ENCODE data around the gene COL3A1.

The COL3A1 gene

DNA sequence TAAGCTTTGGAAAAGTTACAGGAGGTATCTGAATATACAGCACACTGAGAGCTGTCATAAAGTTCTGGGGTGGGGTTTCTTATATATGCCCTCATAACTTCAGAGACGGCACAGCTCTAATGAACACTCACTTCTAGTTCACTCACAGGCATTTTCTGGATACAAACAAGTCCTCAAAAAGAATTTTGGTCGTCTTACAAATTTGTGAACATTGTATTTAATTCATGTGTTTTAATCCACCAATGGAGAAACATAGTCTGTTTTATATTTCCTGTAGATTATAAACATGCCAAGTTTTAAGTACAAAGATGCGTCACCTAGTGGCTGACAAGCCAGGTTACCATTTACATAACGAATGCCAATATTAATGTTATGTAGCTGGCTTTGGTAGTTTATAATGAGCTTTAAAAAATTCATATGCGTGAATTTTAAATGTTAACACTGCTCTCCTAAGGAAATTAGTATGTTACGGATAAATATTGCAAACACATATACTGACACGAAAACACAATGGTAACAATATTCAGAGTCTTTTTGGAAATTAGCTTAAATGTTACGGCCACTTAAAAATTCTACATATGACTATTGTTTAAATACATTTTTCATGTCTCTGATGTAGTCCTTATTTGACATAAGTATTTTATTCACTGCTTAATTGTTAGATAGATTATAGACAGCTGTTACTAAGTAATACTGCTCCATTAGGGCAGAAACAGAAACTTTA is 2.5 kb downstream of the COL3A1 start:
- no peak for DNase-seq

DNA sequence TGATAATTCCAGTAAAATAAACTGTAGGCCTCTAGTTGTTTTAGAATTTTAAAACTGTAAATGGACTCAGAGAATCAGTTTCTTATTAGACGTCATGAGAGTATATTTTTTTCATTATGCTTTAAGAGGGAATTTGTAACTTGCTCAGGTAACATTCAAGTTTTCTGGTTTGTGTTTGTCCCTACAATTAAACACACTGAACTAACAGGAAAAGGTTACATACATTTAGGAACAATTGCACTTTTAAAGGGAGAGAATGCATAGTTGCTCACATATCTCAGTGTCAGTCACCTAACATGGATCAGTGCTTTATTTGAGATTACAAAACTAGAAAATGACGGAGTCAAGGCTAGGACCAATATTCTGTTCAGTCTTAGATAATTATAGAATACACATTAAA is 3.1 kb downstream of the COL3A1 start:
- no peak for DNase-seq

DNA sequence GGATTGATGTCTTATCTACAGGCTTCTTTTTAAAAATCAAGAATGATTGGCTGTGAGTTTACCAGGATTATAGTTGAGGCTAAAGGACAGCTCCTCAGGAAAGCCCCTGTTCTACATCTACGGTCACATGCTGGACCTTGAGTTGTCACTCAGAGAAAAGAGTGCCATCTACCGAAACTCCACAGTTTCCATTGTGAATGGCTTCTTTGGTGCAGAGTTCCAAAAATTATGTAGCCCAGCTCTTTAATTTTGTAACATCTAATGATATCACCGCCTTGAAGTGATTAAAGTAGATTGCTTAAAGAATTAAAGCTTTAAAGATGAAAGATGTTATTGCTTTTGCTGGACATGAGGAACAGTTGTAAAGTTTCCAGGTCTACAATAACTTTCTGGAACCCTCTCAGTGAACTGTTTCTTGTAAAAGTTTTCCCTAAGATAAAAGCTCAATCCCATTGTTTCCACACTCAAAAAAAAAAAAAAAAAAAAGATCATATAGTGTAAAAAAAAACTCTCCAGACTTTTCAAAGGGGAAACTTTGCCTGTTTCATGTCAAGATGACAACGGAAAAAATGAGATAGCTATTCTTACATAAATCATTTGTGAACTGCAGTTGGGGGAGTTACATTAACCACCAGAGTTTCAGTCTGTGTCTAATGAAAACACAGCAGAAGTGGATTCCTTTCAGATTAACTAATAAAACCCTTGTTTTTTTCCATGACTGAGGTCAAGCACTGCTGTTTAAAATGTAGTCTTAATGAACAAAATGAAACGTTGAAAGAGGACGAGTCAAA is 4.3 kb downstream of the COL3A1 start:
- peak in 1 of 2 experiments; percentile 4 for DNase-seq

DNA sequence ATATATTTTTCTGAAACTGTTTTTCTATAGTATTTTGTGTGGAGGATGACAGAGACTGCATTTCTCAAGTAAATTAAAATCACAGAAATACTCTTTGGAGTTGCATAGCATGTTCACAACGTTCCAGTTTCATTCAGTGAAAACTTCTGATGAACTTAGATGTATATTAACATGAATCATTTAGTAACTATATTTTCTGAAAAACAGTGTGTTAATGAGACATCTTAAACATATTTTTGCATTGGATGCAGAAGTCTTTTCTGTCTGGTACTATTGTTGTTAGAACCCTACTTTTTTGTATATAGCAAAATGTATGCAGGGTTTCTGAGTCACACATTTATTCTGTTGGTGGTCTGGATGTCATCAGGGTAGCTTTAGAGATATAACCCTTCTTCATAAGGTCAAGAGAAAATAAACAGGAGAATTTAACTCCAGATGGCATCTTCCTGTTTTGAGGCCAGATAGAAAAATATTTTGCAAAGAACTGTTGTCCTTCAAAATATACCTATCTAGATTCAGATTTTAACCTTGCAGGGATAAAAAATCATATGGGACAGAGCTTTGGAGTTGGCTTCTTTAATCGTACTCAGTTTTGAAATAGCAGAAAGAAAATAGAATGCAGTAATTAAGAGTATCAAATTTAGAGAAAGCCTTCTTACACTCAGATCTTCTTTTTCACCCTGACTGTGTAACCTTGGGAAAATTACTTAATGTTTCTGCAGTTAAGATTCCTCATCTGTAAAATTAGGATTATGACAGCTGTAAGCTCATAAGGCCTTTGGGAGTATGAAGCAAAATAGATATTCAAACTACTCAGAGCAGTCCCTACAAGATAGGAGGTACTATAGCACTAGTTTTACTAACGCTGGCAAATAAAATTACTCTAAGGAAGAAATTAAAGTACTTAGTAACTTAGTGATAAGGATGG is 5.3 kb downstream of the COL3A1 start:
- no peak for DNase-seq

DNA sequence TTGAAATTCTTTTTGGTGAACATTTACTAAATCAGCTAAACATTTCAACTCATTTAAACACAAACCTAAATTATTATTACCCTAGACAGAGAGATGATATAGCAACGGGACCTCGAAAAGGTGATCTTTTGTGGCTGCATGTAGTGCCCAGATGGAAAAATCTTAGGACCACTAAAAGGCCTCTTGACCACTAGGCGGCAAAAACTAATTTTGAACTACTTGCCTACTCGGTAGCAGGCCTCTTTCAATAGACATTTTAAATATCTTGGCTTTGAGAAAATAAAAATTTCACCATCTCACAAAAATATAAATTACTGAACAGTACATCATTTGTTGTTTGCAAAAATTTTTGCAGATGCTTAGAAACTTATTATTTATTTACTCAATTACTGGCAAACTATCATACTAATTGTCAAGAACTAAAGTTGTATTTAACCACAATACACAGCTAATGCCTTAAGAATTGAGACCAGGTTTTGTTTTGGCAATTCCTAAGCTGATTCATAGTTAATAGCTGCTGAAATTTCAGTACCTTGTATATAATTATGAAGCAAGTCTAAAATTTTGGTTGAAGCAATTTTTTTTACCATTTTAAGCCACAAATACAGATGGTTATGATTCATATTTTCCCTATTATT is 9.4 kb downstream of the COL3A1 start:
- peak in 1 of 2 experiments; percentile 55 for DNase-seq

DNA sequence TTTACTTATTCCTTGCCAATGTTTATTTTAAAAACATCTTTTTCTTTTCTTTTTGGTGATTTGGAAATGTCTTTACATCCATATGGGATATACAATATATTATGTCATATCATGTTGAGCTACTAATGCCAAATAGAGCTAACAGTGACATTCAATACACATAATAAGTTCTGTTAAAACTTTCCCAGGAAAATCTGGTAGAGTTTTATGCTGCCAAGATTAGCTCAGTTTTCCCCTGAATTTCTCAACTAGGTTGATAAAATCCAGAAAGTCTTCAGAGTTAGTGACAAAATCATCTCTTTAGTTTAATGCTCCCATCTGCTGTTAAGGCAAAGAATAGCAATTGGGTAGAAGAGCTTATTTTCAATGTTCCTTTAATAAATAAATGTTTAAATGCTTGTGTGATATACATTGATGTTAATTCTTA is 9.9 kb downstream of the COL3A1 start:
- DNase-seq: peak in 1 of 2 experiments; percentile 71

DNA sequence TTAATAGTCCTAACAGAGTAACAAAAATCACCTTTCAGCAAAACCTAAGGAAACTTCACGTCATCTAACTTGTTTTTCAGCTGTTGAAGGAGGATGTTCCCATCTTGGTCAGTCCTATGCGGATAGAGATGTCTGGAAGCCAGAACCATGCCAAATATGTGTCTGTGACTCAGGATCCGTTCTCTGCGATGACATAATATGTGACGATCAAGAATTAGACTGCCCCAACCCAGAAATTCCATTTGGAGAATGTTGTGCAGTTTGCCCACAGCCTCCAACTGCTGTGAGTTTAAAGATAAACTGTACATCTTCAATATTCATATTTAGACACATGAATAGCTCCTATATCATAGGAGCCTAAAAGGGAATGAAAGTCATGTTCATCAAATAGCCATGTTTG is 10.5 kb downstream of the COL3A1 start:
- no peak for DNase-seq

DNA sequence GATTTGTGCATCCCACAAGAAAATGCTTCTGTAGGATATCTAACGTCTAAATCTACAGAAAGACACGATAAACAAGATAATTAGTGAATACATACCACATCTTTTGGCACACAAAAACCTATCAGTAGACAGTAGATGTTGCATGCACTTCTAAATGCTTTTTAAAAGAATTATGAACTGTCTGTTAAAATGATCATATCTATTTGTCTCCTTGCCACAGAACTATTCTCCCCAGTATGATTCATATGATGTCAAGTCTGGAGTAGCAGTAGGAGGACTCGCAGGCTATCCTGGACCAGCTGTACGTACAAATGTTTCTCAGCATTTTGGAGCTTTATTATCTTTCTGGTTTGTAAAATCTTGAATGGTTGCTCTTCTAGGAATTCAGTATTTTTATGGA is 12.7 kb downstream of the COL3A1 start:
- DNase-seq: peak in 1 of 2 experiments; percentile 37

DNA sequence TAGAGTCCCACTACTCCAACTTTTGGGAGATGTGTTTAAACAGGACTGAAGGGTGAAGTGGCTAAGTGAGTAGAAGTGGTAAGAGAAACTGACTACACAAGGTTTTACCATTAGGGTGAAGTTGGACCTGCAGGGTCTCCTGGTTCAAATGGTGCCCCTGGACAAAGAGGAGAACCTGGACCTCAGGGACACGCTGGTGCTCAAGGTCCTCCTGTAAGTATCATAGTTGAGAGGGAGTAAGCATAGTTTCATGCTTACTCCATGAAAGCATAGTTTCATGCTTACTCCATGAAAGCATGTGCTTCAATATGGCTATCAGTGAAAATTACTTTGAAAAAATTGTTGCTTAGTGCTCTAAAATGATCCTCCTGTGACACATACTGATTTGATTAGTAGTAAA is 19.1 kb downstream of the COL3A1 start:
- no peak for DNase-seq

DNA sequence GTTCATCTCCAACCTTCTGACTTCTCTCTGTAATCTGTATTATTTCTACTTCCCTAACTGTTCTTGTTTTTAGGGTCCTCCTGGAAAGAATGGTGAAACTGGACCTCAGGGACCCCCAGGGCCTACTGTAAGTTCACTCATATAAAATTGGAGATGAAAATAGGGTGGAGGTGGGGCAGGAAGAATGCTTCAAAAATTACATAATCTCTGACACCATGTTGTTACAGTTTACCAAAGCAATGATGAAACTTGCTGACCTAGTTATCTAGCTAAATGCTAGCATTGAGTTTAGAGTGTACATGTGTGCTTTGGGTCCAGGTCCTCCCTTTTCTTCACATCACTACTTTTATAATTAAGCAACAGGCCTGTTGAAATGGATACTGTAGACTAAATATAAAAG is 23.1 kb downstream of the COL3A1 start:
- no peak for DNase-seq

DNA sequence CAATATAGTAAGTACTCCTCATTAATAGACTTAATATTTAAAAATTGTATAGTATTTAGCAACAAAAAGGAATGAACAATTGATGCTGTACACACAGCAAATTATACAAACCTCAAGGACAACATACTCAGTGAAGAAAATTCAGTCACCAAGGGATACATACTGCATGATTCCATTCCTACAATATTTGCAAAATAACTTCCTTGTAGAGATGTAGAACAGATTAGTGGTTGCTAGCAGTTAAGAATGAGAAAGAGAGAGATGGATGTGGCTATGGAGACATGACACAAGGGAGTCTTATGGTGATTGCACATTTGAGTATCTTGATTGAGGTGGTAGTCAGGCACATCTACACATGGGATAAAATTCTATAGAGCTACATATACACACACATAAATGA is 26.0 kb downstream of the COL3A1 start:
- no peak for DNase-seq

DNA sequence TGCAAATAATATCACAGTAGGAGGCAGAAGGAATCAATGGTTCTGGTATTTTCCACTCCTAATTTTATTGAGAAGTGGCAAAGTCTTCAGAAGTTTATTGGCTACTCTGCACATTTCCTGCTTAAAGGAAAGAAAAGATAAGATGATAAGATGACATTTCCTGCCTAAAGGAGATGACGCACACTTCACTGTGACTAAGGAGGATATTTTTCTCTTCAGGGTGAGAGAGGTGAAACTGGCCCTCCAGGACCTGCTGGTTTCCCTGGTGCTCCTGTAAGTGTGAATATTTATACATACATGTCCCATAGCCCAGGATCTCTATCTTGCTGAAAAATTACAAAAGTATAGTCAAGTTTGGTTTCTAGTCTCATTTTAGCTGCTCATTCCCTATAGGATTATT is 27.9 kb downstream of the COL3A1 start:
- DNase-seq: no peak

DNA sequence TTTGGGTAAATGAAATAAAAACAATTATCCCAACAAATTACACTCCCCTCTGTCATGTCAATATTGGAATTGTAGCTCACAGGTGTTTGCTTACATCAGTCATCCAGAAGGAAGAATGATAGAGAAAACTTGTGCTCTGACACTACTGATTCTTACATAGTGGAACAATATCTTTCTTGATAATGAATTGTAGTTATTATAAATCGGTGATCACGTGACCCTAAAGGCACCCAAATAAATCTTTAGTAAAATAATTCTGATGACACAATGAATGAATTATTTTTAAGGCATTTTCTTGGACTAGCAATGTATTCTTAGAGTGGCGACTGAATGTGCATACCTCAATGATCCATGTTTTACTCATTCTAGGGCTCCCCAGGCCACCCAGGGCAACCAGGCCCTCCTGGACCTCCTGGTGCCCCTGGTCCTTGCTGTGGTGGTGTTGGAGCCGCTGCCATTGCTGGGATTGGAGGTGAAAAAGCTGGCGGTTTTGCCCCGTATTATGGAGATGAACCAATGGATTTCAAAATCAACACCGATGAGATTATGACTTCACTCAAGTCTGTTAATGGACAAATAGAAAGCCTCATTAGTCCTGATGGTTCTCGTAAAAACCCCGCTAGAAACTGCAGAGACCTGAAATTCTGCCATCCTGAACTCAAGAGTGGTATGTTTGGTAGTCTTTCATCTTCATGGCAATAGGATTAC is 34.5 kb downstream of the COL3A1 start:
- no peak for DNase-seq

DNA sequence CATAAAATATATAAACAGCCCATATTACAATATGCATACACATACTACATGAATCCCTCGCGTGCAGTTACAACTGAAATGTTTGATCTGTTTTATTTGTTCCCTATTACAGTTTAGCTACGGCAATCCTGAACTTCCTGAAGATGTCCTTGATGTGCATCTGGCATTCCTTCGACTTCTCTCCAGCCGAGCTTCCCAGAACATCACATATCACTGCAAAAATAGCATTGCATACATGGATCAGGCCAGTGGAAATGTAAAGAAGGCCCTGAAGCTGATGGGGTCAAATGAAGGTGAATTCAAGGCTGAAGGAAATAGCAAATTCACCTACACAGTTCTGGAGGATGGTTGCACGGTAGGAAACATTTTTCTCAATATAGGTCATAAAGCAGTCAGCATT is 36.4 kb downstream of the COL3A1 start:
- no peak for DNase-seq

DNA sequence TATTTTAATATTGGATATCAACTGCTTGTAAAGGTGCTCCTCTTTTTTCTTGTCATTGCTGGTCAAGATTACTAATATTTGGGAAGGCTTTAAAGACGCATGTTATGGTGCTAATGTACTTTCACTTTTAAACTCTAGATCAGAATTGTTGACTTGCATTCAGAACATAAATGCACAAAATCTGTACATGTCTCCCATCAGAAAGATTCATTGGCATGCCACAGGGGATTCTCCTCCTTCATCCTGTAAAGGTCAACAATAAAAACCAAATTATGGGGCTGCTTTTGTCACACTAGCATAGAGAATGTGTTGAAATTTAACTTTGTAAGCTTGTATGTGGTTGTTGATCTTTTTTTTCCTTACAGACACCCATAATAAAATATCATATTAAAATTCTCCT is 38.2 kb downstream of the COL3A1 start:
- no peak for DNase-seq

DNA sequence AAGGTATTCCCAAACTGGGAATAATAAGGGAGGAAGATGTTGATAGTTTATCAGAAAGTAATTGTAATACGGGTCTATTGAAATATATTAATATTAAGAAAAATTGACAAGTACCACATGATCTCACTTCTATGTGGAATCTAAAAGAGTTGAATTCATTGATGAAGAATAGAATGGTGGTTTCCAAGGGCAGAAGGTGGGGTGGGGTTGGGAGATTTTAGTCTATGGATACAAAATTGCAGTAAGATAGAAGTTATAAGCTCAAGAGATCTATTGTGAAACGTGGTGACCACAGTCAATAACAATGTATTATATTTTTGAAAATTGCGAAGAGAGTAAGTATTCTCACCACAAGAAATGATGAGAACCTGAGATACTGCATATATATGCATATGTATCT is 38.9 kb downstream of the COL3A1 start:
- no peak for DNase-seq

DNA sequence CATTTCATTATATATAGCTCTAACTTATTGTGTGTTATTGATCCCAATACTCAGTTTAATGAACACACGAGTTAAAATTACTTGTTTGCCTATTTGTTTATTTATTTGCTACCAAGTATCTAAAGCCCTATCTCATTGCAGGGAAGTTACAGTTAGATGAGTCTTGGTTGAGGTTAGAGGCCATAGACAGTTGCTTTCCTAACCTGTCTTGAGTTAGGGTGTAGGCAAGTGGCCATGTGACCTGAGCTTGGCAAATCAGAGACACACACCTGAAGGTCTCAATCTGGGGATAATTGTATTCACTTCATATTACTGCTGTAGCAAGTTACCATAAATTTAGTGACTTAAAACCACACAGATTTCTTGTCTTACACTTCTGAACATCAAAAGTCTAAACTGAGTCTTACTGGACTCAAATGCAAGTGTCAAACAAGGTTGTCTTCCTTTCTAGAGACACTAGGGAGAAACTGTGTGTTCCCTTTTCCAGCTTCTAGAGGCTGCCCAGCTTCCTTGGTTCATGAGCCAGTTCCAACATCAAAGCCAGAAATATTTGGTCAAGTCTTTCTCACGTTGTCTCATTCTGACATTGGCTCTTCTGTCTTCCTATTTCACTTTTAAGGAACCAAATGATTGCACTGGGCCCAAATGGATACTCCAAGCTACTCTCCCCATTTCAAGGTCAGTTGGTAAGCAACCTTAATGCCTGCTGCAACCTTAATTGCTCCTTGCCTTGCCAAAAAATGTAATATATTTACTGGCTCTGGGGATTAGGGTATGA is 39.7 kb downstream of the COL3A1 start:
- no peak for DNase-seq

DNA sequence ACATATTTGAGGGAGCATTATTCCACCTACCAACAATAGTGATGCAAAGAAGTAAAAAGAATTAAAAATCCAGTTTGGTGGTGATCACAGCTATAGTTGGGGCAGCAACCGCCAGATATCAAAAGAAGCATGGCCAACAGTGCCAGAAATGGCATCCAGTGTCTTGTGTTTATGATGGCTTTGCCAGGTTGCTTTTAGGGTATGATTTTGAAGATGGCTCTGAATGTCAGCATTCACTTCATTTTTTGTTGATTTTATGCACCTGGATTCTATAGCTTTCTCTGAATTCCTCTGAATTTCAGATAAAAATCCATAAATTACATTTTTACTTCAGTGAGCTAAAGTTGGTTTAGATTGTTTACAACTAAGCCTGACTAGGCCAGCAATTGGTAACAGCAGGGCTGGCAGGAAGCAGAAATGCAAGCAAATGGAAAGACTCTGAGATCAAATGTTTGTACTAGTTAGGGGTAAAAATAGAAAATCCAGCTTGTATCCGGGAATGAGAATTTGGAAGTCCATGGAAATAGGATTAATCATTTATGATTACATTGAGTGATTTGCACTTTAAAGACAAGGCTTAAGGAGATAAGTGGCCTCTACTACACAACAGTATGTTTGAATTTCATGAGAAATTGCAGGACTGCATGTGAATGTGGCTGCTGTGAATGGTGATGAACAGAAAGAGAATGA is 40.4 kb downstream of the COL3A1 start:
- no peak for DNase-seq

DNA sequence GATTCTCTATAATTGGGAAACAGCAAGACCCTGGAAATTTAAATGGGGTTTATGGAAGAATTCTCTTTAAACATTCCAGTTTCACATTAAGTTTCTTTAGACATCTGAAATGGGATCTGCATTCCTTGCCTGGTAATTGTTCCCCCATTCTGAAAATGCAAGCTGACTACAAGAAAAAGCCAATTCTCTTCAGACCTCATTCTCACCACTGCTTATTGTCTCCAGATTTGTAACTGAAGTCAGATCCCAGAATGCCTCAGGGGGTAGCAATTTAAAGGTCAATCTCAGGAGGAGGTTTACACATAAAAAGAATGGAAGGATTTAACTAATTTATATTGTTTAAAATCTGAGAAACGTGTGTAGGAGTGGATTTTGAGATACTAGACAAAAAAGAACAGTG is 41.2 kb downstream of the COL3A1 start:
- no peak for DNase-seq

DNA sequence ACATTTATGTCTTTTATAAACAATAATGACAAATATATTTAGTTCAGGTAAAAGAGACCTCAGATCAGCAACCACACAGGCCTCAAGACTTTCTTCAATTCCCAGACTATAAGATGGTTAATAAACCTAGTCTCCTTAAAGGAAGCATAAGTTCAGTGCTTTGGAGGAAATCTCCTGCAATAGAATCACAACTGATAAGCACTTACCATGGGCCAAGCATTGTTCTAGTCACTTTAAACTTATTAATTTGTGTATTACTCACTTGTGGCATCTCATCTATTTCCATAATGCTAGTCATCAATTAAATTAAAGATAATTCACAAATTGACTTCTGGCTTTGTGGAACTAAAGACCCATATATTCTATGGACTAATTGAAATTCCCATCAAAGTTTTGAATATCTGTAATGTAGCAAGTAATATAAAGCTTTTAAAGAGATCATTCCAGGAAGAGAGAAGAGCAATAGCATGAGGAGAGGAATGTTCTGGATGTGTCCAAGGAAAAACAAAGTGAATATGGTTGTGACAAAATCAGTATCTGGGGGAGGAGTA is 42.2 kb downstream of the COL3A1 start:
- no peak for DNase-seq
